ENCODE results near the gene LIMS3.
"Not testable (repeated sequence)": the region's sequence is repeated elsewhere in the genome, so short reads cannot be mapped to it uniquely, and the experiment has no call there.

Gene LIMS3

DNA sequence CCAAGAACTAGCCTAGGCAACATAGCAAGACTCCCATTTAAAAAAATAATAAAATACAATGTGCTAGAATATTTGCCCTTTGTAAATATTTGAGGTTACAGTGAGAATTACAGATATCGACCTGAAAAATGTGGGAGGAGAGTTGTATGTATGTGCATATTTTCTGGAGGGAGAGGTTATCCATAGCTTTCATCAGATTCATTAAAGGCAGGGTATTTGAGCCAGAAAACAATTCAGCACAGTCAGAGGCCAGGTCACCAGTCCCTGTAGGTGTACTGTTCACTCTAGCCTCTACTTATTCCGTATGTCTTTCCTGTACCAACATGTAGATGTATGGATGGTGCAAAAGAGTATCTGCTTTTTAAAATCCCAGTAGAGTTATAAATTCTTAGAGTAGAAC is 15.4 kb downstream of the LIMS3 start:
- not testable (repeated sequence) for H3K79me2 ChIP-seq (ENCODE audit: insufficient read depth, low read length); H3K9ac ChIP-seq (ENCODE audit: low read length); H3K27ac ChIP-seq (ENCODE audit: low read depth, low read length); H4K20me1 ChIP-seq (ENCODE audit: low read depth, low read length); H3K36me3 ChIP-seq (ENCODE audit: low read length); H3K27me3 ChIP-seq (ENCODE audit: low read length); H3F3A ChIP-seq (ENCODE audit: insufficient read depth); H3K4me3 ChIP-seq (ENCODE audit: insufficient read depth, low read length, poor library complexity, severe bottlenecking); H3K9me3 ChIP-seq (ENCODE audit: insufficient read depth, low read length); H2AFZ ChIP-seq (ENCODE audit: low read depth, low read length, severe bottlenecking); H3K4me2 ChIP-seq (ENCODE audit: low read depth, low read length, poor library complexity, severe bottlenecking); H3K9me2 ChIP-seq (replicated peaks; ENCODE audit: insufficient read depth, low read length)

DNA sequence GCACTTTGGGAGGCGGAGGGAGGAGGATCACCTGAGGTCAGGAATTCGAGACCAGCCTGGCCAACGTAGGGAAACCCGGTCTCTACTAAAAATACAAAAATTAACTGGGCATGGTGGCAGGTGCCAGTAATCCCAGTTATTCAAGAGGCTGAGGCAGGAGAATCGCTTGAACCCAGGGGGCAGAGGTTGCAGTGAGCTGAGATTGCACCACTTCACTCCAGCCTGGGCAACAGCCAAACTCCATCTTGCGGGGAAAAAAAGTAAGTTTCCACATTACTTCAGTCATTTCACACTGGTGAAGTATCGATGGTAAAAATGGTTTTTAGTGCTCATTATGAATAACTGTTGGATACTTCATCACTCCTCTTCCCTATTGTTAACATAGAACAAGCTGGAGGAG is 16.1 kb downstream of the LIMS3 start:
- not testable (repeated sequence) for H3K4me2 ChIP-seq (ENCODE audit: low read depth, low read length, poor library complexity, severe bottlenecking); H3F3A ChIP-seq (ENCODE audit: insufficient read depth); H3K27ac ChIP-seq (ENCODE audit: low read depth, low read length); H3K9ac ChIP-seq (ENCODE audit: low read length); H2AFZ ChIP-seq (ENCODE audit: low read depth, low read length, severe bottlenecking); H3K79me2 ChIP-seq (ENCODE audit: insufficient read depth, low read length); H3K9me2 ChIP-seq (replicated peaks; ENCODE audit: insufficient read depth, low read length); H3K27me3 ChIP-seq (ENCODE audit: low read length); H4K20me1 ChIP-seq (ENCODE audit: low read depth, low read length); H3K4me3 ChIP-seq (ENCODE audit: insufficient read depth, low read length, poor library complexity, severe bottlenecking); H3K9me3 ChIP-seq (ENCODE audit: insufficient read depth, low read length); H3K36me3 ChIP-seq (ENCODE audit: low read length)

DNA sequence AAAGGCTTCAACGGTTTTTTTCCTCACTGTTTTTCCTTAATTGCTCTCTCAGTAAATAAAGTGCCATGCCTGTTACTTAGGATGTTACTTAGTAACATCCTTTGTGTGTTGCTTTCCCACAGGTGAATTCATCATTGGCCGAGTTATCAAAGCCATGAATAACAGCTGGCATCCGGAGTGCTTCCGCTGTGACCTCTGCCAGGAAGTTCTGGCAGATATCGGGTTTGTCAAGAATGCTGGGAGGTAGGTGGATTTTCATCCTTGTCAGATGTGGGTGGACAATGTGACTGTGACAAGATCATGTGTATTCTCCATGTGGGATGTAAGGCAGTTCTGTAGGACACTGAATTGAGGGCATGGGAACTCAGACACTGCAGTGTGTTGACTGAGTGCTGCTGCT is 17.3 kb downstream of the LIMS3 start:
- not testable (repeated sequence) for H3K9me3 ChIP-seq (ENCODE audit: insufficient read depth, low read length); H2AFZ ChIP-seq (ENCODE audit: low read depth, low read length, severe bottlenecking); H3K9ac ChIP-seq (ENCODE audit: low read length); H3K27ac ChIP-seq (ENCODE audit: low read depth, low read length); H3K9me2 ChIP-seq (replicated peaks; ENCODE audit: insufficient read depth, low read length); H3K79me2 ChIP-seq (ENCODE audit: insufficient read depth, low read length); H3K4me2 ChIP-seq (ENCODE audit: low read depth, low read length, poor library complexity, severe bottlenecking); H3K36me3 ChIP-seq (ENCODE audit: low read length); H4K20me1 ChIP-seq (ENCODE audit: low read depth, low read length); H3K27me3 ChIP-seq (ENCODE audit: low read length); H3K4me3 ChIP-seq (ENCODE audit: insufficient read depth, low read length, poor library complexity, severe bottlenecking); H3F3A ChIP-seq (ENCODE audit: insufficient read depth)

DNA sequence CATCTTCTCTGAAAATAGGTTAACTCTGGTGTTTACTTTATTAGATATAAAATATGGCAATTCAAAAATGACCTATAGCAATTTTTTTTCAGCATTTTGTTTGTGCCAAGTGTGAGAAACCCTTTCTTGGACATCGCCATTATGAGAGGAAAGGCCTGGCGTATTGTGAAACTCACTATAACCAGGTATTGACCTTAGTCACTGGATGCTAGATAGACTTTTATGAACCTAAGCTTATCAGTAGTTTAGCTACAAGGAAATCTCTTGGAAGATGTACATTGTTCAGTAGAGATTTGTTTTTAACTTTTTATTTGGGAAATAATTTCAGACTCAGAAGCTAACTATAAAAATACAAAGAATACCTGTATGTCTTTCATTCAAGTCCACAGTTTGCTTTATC is 21.7 kb downstream of the LIMS3 start:
- H2AFZ ChIP-seq (ENCODE audit: low read depth, low read length, severe bottlenecking): not testable (repeated sequence)

DNA sequence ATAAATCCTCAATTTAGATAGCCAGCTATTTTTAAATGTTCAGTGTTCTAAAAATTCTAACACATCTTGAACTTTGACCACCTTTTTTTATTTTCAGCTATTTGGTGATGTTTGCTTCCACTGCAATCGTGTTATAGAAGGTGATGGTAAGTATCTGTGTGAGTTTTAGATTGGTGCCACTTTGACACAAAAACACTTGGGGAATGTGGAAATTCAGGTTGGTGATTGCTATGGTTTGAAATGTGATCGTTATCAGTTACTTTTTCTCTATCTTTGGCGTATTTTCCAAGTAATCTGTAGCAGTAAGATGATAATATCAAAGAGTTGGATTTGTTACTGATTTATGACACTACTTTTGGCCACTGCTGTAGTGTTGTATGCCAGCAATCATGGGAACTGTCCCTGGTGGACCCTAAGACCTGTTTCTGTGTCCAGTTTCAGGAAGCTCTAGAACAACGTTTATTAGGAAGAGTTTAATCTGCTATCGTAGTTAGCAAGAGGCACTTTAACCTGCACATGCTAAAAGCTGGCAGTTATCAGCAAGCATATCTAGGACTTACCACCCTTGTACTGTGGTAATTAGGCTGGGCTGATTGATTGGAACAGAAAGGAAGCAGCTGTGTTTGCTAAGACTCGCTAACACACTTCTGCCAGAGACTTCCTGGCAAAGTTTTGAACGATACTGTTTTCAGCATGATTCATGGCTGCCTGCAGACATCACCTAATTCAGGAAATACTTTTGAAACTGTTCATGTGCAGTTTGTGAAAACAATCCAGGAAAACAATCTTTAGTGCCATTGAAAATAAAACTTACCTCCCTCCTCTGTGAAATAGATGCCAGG is 23.3 kb downstream of the LIMS3 start:
- H3K36me3 ChIP-seq (ENCODE audit: low read length); H3K79me2 ChIP-seq (ENCODE audit: insufficient read depth, low read length); H3K27ac ChIP-seq (ENCODE audit: low read depth, low read length); H3F3A ChIP-seq (ENCODE audit: insufficient read depth); H2AFZ ChIP-seq (ENCODE audit: low read depth, low read length, severe bottlenecking); H3K9ac ChIP-seq (ENCODE audit: low read length); H3K27me3 ChIP-seq (ENCODE audit: low read length); H3K4me3 ChIP-seq (ENCODE audit: insufficient read depth, low read length, poor library complexity, severe bottlenecking); H4K20me1 ChIP-seq (ENCODE audit: low read depth, low read length); H3K9me2 ChIP-seq (replicated peaks; ENCODE audit: insufficient read depth, low read length); H3K4me2 ChIP-seq (ENCODE audit: low read depth, low read length, poor library complexity, severe bottlenecking); H3K9me3 ChIP-seq (ENCODE audit: insufficient read depth, low read length): not testable (repeated sequence)

More for the DNA sequence above, 21.7 kb downstream of the LIMS3 start:
- H3K27me3 ChIP-seq (ENCODE audit: low read length); H3K4me3 ChIP-seq (ENCODE audit: insufficient read depth, low read length, poor library complexity, severe bottlenecking); H3K79me2 ChIP-seq (ENCODE audit: insufficient read depth, low read length); H3K4me2 ChIP-seq (ENCODE audit: low read depth, low read length, poor library complexity, severe bottlenecking); H4K20me1 ChIP-seq (ENCODE audit: low read depth, low read length); H3K9me2 ChIP-seq (replicated peaks; ENCODE audit: insufficient read depth, low read length); H3K36me3 ChIP-seq (ENCODE audit: low read length); H3K27ac ChIP-seq (ENCODE audit: low read depth, low read length); H3K9me3 ChIP-seq (ENCODE audit: insufficient read depth, low read length); H3K9ac ChIP-seq (ENCODE audit: low read length); H3F3A ChIP-seq (ENCODE audit: insufficient read depth): not testable (repeated sequence)

DNA sequence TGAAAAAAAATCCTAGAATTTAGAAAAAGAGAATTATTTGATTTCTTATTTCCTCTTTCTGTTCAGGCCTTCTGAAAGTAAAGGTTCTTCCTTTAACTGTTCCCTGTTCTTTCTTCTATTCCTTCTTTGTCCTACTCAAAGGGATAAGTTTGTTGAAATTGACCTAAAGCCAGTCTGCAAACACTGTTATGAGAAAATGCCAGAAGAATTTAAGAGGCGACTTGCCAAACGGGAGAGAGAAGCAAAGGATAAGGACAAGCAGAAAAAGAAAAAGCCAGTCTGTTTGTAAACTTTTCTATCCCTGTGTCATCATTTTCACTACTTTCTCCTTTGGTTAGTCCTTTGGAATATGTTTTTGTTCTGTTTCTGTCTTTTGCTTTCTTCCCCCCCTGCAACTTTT is 26.0 kb downstream of the LIMS3 start:
- H2AFZ ChIP-seq (ENCODE audit: low read depth, low read length, severe bottlenecking); H3K79me2 ChIP-seq (ENCODE audit: insufficient read depth, low read length); H3K4me2 ChIP-seq (ENCODE audit: low read depth, low read length, poor library complexity, severe bottlenecking); H3K27me3 ChIP-seq (ENCODE audit: low read length); H4K20me1 ChIP-seq (ENCODE audit: low read depth, low read length); H3K9me2 ChIP-seq (replicated peaks; ENCODE audit: insufficient read depth, low read length); H3K9me3 ChIP-seq (ENCODE audit: insufficient read depth, low read length); H3K36me3 ChIP-seq (ENCODE audit: low read length); H3K4me3 ChIP-seq (ENCODE audit: insufficient read depth, low read length, poor library complexity, severe bottlenecking); H3K9ac ChIP-seq (ENCODE audit: low read length); H3F3A ChIP-seq (ENCODE audit: insufficient read depth); H3K27ac ChIP-seq (ENCODE audit: low read depth, low read length): not testable (repeated sequence)

DNA sequence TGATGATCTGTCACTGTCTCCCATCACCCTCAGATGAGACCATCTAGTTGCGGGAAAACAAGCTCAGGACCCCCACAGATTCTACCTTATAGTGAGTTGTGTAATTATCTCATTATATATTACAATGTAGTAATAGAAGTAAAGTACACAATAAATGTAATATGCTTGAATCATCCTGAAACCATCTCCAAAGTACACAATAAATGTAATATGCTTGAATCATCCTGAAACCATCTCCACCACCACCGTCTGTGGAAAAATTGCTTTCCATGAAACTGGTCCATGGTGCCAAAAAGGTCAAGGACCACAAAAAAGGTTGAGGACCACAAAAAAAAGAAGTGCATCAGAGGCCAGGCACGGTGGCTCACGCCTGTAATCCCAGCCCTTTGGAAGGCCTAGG is 29.3 kb downstream of the LIMS3 start:
- not testable (repeated sequence) for H3K79me2 ChIP-seq (ENCODE audit: insufficient read depth, low read length); H3K27me3 ChIP-seq (ENCODE audit: low read length); H4K20me1 ChIP-seq (ENCODE audit: low read depth, low read length); H3K9me2 ChIP-seq (replicated peaks; ENCODE audit: insufficient read depth, low read length); H3K9me3 ChIP-seq (ENCODE audit: insufficient read depth, low read length); H3K27ac ChIP-seq (ENCODE audit: low read depth, low read length); H3K4me3 ChIP-seq (ENCODE audit: insufficient read depth, low read length, poor library complexity, severe bottlenecking); H3K9ac ChIP-seq (ENCODE audit: low read length); H3F3A ChIP-seq (ENCODE audit: insufficient read depth); H3K4me2 ChIP-seq (ENCODE audit: low read depth, low read length, poor library complexity, severe bottlenecking); H2AFZ ChIP-seq (ENCODE audit: low read depth, low read length, severe bottlenecking); H3K36me3 ChIP-seq (ENCODE audit: low read length)

DNA sequence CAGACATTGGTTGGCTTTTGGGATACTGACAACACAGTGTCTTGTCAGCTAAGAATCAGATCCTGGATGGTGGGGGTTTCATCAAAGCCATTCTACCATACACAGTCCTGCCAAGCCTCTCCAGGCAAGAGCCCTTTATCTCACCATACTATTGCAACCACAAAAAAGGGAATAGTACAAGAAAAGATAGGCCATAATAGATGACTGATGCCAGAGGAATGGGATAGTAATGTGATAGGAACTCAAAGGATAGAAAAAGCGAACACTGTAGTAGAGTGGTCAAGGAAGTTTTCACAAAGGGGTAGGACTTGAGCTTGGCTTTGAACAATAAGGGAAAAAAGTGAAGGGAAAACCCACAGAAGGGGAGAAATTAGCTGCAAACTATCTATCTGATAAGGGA is 30.7 kb downstream of the LIMS3 start:
- not testable (repeated sequence) for H2AFZ ChIP-seq (ENCODE audit: low read depth, low read length, severe bottlenecking); H3K9me3 ChIP-seq (ENCODE audit: insufficient read depth, low read length); H3K27ac ChIP-seq (ENCODE audit: low read depth, low read length); H3K9me2 ChIP-seq (replicated peaks; ENCODE audit: insufficient read depth, low read length); H4K20me1 ChIP-seq (ENCODE audit: low read depth, low read length); H3K4me3 ChIP-seq (ENCODE audit: insufficient read depth, low read length, poor library complexity, severe bottlenecking); H3K27me3 ChIP-seq (ENCODE audit: low read length); H3K9ac ChIP-seq (ENCODE audit: low read length); H3F3A ChIP-seq (ENCODE audit: insufficient read depth); H3K79me2 ChIP-seq (ENCODE audit: insufficient read depth, low read length); H3K4me2 ChIP-seq (ENCODE audit: low read depth, low read length, poor library complexity, severe bottlenecking); H3K36me3 ChIP-seq (ENCODE audit: low read length)
